NCI-H526 treated with DMSO at 0.1 percent for 48 hours (cell line): ENCODE data around the gene ALOX12B.
"Not testable (repeated sequence)": the region's sequence is repeated elsewhere in the genome, so short reads cannot be mapped to it uniquely, and the experiment has no call there.

Experiments
- DNase-seq: peaks from one replicate; lab custom pipeline; 2025; lab: John Stamatoyannopoulos, UW

ALOX12B gene

DNA sequence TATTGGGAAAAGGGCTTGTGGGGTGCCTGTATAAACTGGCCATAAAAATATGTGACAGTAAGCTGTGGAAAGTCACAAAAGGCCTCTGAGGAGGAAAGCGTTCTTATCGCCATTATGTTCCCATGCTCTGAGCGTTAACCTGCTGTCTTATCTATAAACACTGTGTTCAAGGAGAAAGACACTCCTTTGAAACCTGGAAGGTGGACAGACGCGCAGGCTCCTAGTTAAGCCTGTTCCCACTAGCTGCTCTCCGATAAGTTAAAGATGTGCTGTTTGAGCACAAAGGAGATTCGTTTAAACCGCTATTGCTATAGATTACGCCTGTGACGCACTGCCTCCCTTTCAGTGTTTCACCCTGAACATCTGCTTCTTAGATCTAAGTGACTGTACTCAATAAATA is 5.2 kb downstream of the ALOX12B start:
- no peak for DNase-seq

DNA sequence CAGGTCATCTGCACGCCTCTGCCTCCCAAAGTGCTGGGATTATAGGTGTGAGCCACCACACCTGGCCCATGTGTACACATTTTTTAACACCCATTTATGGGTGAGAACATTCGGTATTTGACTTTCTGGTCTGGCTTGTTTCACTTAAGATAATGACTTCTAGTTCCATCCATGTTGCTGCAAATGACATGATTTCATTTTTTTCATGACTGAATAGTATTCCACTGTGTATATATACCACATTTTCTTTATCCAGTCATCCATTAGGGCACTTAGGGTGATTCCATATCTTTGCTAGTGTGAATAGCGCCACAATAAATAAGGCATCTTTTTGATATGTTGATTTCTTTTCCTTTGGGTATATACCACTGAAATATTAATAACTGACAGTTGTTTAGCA is 5.6 kb downstream of the ALOX12B start:
- DNase-seq: no peak

DNA sequence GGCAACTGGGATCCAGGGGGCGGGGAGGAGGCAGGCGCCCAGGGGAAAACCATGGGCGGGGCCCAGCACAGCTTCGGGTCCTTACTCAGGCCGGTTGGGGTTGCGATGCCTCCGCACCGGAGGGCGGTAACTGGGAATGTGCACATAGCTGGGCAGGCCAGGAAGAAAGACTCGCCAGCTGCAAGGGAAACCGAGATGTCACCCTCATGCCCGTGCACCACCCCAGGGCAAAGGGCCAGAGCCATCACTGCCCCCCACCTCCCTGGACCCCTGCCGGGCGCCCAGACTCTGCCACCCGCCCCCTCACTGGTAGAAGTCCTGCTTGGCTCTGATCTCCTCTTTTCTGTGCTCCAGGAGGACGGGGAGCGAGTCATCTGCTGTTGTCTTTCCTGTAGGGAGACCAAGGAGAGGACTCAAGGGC is 6.7 kb downstream of the ALOX12B start:
- no peak for DNase-seq

DNA sequence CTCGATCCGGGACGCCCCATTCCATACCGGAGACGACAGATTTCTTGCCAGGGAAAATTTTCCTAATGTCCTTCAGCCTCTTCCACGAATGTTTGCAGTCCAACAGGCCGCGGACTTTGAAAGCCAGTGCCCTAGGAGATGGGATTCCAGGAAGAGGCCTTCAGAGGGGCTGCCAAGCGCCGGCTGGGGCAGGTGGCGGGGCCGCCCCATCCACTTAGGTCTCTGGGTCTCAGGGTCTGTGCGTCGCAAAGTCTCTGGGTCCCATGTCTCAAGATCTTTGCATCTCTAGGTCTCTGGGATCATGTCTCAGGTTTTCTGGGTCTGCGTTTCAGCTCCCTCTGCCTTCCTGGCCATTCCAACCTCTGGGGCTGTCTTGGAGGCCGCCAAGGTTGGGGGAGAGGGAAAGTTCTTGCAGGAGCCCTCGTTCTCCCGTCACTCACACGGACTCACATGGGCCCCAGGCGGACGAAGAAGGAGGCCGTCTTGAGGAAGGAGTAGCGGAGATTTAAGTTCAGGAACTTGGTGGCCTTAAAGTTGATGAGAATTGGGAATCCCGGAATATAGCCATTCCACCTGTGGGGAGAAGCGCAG is 7.2 kb downstream of the ALOX12B start:
- no peak for DNase-seq

DNA sequence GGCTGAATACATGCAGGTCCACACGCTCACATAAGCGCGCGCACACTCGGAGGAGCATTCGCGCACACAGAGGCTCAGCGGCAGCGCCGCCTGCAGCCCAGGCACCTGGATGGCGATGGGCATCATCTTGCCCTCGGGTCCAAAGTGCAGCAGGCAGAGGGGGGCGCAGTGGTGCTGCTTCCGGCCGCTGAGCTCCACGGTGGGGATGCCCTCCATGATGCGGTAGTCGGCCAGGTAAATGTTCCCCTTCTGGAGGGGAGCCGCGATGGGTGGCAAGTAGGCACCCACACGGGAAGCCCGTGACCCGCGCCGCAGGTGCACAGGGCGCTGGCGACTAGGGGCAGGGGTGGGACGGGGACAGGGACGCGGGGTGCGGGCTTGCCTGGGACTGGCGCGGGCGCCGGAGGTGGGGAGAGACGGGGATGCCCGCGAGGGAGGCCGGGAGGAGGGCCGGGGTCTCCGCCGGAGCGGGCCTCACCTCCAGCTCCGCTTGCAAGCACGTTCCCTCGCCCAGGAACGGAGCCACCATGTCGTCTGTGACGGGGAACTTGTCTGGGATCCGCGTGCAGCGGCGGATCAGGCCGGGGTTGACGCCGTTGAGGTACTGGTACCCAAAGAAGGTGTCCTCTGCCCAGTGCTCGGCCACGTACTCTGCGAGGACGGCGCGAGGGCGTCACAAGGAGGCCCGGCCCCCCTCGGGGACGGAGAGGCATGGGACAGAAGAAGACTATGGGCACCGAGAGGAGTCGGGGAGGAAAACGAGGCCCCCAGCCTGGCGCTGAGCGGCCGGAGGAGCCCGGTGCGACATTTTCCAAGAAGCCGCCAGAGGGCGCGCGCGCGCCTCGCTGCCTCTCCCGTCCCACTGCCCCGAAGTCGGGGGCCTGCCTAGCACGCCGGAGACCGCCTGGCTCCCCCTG is 8.0 kb downstream of the ALOX12B start:
- peak; percentile 59 for DNase-seq

DNA sequence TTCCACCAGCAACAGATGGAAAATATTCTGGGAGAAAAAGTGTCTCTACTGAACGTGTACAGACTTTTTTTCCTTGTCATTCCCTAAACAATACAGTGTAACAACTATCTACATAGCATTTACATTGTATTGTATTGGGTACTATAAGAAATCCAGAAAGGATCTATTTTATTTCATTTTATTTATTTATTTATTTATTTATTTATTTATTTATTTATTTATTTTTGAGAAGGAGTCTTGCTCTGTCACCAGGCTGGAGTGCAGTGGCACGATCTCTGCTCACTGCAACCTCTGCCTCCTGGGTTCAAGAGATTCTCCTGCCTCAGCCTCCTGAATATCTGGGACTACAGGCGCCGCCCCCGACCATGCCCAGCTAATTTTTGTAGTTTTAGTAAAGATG is 9.6 kb downstream of the ALOX12B start:
- DNase-seq: not testable (repeated sequence)

DNA sequence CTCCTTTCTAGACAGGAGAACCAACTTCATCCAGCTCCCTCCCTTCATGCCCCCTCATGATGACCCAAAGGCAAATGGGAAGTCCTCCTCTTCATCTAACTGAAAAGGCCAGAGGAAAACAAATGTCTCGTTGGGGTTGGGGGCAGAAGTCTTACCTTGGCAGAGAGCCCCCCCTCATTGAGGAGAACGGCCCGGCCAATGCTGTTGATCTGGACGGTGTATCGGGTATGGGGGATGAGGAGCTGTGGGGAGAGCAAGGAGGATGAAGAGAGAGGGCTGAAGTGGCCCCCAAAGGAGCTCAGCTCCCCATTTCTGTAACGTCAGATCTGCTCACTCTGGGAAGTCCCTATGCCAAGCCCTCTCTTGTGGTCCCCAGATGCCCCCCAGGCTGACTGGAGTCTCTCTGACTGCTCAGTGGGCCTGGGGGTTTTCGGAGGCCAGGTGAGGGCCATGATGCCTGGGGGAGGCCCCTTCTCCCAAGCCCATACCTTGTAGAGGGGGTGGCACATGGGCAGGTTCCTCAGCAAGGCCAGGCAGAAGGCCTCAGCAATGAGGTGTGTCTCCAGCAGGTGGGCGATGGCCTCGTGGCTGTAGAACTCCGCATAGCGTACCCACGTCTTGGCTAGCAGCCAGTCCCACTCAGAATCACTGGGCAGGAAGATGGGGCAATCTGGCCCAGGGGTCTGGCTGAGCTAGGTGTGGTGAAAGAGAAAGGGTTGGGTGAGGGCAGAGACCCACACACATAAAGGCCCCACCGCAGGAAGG is 10.8 kb downstream of the ALOX12B start:
- DNase-seq: no peak

DNA sequence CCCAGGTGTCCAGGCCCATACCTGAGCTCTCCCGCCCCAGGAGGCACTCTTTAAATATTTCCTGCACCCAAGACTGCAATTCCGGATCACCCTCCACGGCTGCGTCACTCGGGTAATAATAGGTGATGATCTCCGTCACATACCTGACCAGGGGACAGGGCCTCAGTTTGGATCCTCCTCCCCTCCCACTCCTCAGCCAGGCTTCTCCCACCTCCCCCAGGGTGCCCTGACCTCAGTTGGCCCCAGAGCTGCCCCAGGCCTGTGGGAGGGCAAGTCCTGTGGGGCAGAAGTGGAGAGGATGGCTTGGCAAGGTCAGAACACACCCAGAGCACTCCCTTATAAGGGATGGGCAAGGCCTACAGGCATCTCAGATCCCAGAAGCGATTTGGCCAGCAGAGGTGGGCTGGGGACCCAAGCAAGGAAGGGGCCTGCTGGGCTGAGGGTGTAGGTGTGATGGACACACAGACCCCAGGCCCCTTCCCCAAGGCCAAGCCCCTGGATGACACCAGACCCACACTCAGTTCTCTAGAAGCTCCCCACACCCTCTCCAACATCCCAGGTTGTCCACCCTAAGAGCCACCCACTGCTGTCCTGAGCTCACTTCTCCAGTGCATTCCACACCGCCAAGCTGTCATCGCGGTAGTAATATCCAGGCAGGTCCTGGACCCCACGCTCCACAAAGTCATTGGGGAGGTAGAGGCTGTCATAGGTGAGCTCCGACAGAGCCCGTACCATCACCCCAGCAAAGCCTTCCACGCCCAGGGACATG is 11.8 kb downstream of the ALOX12B start:
- no peak for DNase-seq

DNA sequence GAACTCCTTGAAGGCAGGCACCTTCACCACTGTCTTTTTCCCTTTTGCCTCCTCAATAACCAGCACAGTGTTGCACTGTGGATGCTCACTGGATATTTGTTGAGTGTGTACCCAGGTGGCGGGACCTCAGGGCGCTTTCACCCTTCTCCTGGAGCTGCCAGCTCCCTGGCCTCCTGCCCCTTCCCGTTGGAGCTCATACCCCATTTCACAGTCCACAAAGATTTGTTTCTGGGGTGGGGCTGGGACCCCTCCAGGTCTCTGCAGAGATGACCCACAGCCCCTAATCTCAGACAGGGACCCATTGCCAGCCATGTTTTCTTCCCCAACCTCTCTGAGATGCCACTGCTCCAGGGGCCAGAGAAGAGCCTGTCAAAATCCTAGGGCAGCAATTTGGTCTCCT is 12.4 kb downstream of the ALOX12B start:
- no peak for DNase-seq

DNA sequence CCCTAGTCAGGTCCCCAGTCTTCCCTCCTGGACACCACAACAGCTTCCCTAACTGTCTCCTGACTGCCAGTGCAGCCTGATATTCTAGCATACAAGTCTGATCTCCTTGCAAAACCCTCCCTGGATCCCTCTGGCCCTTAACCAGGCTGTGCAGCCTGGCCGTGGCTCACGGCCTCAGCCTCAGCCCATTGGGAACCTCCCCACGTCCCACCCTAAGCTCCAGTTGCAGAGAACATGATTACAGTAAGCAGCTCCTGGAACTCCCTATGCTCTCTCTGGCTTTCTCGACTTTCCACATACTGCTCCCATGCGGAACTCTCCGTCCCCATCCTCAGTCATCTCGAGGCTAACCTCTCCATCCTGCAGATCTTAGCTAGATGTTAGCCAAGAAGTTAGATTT is 13.0 kb downstream of the ALOX12B start:
- no peak for DNase-seq

DNA sequence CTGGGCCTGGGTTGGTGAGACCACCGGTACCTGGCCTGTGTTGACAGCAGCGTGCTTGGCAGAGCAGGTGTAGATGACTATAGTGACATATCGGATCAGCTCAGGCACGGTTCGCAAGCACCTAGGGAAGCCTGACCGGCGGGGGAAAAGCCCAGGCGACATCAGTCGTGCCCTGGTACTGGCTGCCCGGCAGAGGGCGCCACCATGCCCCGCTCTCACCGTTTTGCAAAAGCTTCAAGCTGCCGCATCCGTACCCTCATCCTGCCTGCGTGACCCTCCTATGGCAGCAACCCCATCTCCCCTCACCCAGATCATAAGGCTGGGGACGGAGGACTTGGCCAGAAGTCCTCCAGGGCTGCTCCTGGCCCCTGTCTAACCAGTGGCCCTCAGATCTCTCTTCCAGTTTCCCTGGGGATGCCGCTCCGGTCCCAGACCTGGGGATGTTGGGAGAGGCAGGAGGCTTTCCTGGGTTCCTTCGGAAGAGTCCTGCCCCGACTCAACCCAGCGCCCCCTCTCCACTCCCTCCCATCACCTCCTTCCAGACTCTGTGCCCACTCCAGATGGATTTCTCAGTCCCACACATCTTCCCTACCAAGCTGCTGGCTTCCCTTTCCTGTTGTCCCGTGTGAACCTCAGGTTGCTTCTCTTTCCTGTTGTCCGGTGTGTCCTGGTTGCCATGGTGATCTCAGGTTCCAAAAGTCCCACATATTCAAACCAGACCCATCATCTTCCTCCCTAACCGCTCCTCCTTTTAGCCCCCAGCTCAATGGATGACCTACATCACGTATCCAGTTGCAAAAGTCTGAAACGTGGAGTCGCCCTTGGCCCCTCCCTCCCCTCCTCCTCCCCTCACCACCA is 13.7 kb downstream of the ALOX12B start:
- DNase-seq: peak; percentile 35

DNA sequence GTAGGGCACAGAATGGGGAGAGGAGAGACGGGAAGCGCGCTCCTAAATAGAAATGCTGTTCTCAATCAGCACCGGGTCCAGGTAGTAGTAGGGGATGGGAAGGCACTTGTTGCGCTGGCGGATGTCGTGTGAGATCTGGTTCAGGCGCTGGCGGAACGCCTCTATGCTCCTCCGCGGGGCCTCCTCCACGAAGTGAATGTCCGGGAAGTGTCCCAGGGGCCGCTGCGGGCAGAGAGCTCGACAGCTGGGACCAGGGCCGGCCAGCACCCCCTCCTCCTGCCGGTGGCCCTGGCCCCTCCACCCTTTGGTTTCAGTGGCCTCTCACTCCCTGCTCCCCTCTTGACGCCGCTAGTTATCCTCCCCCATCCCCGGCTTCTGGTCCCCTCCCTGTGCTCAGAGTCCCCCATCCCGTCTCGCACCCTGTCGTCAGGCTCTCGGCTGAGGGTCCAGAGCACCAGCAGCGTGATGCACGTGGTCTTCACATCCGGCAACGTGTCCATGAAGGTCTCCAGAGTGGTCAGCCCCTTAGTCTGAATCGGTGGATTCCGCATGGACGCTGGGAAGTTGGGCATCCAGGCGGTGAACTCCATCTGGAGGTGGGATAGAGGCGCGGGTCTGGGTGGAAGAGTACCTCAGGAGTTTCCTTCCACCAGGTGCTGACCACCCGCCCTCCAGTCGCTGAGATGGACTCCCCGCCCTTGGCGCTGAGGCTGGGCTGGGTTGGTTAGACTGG is 14.6 kb downstream of the ALOX12B start:
- no peak for DNase-seq

DNA sequence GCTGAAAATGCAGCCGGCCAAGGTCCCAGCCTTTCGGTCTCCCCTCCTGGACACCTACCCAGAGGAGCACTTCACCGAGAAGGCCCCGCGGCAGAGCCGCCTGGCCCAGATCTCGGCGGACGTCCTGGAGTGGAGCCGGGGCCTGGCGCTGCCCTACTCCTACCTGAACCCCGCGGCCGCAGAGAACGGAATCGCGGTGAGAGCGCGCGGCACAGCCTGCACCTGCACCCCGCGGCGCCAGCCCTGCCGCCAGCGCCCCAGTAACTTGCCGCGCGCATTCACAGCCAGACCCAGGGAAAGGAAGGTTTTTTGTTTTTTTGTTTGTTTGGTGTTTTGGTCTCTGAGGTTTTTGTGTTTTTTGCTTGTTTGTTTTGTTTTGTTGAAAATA is 15.2 kb downstream of the ALOX12B start:
- no peak for DNase-seq

DNA sequence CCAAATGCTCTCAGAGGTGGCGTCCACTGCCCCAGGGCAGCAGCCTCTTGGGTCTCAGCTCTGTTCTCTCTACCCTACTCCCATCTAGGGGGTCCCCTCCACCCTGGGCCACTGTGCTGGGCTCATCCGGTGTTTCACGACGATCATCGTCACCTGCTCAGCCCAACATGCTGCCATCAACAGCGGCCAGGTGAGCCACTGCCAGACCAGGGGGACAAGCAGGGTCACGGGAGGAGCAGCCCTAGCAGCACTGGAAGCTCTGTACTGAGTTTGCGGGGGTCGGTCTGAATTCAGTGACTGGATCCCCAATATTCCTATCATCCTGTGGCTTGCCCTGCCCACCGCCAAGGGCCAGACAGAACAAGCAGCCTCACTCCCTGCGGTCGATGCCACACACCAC is 16.0 kb downstream of the ALOX12B start:
- DNase-seq: no peak

DNA sequence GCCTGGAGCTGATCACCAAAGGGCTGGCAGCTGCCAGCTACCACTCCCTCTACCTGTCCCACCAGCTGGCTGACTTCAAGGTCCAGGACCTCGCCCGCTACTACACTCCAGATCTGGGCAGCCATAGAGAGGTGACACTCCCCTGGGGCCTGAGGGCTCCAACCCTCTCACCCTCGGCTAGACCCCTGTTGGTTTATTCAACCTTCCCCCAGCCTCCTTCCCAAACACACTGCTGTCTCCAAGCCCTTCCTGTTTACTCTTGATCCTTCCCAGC is 18.0 kb downstream of the ALOX12B start:
- DNase-seq: no peak

DNA sequence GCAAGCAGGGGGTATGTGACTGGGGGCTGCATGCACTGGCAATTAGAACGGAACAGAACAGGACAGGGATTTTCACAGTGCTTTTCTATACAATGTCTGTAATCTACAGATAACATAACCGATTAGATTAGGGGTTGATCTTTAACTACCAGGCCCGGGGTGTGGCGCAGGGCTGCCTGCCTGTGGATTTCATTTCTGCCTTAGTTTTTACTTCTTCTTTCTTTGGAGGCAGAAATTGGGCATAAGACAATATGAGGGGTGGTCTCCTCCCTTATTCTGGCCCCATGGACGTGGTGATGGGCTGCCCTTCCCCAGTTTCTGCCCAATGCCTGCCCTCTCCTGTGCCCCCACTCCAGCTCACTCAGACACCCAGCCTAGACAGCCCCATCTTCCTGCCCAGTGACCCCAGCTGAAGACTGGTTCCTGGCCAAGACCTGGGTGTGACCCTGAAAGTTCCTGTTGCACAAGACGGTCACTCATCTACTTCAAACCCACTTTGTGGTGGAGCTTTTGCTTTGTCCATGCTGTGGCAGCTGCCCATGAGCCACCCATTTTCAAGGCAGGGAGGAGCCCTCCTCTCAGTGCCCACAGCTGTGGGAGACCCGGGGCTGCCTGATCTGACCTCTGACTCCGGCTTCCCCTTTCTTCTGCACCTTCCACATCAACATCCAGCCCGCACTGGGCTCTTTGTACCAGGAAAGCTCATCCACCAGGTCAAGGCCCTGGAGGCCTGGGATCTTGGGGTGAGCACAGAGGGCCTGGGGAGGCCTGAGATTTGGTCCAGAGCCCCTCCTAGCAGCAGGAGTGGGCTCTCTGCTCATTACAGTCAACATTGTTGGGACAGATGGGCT is 18.6 kb downstream of the ALOX12B start:
- DNase-seq: no peak

DNA sequence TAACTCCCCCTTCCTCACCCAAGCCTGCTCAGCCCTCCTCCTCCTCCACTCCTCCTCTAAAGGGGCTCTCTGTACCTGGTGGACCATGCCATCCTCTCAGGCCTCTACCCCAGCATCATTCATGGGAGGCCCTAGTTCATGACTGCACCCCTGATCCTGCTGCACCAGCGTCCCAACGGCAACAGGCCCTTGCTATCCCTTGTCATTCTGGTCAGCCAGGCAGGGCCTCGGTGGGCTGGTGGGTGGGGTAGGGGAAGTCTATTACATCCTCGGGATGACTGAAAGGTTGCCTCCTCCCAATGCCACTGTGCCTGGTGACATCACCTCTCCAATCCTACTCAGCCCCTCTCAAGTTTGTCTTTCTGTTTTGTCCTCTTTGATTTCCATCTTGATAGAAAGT is 19.7 kb downstream of the ALOX12B start:
- no peak for DNase-seq

DNA sequence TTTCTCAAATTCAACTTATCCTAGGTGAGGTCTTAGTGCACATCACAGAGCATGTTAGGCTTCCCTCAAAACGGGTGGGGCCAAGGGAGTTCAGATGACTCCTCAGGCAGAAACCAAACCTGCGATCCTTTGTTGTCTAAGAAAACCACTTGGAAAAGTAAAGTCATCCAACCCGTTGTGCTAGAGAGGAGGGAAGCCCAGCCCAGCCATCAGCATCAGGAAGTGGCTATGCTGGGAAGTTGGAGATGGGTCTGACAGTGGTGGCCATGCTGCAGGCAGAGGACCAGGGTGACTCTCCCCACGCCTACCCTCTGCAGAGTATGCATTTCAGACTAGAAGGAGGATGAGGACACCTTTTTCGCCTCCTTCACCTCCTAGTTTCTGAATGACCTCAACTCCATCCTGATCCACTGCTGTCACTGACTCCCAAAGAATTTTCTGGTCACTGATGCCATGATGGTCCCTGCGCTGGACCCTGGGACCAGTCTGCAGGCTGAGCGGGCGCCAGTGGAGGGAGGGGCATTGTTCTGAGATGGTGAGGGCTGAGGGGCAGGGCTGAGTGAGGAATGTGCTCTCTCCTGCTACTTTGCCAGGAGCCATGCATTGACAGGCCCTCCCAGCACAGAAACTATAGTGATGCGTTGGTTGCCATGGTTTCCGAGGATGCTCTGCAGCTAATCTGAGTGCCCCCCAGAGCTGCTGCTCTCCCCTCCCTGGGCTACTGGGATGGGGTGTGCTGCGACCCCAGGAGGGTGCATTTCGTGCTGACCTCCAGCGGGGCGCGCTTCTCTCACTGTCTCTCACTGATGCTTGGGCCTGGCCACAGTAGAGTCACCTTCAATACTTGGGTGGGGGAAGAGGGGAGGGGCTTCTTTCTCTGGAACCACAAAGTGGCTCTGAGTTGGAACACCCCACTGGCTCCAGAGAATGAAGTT is 20.4 kb downstream of the ALOX12B start:
- no peak for DNase-seq

DNA sequence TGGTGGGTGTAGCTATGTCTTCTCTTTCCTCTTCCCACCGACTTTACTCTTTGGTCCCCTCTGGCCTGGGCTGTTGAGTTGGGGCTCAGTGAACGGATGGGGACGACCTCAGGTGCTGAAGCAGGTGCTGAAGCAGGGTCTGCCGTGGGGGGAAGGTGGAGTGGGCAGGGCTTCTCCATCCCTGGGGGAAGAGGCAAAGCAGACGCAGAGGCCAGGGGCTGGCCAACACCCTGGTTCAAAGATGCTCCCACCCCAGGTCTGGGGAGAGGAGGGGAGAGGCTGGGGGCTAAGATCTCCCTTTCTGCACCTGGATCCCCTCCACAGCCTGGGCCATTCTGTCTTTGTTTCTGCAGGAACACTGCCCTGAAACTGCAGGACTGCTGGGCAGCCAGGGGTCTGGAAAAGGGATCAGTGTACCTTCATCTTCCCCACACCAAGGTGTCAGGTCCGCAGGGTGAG is 22.9 kb downstream of the ALOX12B start:
- DNase-seq: no peak
